ENCODE results near the gene ZCCHC24.

Gene ZCCHC24

GRCh38 chr10:79430936-79431335 is 14.5 kb downstream of the ZCCHC24 start:
- no peak for DNase-seq

GRCh38 chr10:79430325-79430905 is 15.0 kb downstream of the ZCCHC24 start:
- no peak for DNase-seq

GRCh38 chr10:79429751-79430150 is 15.7 kb downstream of the ZCCHC24 start:
- no peak for DNase-seq

DNA sequence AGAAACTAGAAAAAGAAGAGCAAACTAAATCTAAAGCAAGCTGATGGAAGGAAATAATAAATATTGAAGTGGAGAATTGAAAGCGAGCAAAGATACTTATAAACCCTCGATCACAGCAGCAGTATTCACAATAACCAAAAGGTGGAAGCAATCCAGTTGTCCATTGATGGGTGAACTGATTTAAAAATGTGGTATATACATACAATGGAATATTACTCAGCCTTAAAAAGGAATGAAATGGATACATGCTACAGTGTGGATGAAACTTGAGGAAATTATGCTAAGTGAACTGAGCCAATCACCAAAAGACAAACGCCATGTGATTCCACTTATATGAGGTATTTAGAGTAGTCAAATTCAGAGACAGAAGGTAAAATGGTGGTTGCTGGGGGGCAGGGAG is 17.5 kb downstream of the ZCCHC24 start:
- no peak for DNase-seq

- DNase-seq: no peak
Observed at GRCh38 chr10:79425074-79425532, 20.3 kb downstream of the ZCCHC24 start.

GRCh38 chr10:79424221-79425073 is 21.0 kb downstream of the ZCCHC24 start:
- no peak for DNase-seq

DNA sequence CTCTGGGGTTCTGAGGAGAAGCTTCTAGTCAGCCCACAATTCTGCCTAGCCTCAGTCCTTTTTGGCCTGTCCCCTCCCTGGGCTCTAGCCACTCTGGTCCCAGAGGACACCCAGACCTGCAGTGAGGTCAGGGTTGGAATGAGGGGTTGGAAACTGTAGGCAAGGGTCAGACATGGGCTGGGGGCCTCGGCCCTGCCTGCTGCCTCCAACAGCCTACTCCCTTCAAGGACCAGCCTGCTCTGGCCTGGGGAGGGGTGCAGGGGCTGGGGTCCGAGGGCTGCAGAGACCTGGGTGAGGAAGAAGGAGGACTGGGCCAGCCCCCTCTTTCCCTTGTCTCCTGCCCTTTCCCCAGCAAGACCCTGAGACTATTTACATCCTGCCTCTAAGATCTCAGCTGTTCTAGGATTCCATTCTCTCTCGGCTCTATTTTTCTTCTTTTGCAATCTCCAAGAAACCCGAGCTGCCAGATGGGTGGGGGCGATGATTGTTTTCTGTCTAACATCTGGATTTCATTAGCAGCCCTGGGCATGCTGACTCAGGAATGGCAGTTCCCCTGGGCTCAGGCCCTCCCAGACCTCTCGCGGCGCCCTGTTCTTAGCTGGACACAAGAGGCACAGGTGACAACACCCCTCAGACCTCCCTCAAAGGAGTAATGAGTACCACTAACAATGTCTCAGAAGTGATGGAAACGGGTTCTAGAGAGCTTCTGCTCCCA is 23.1 kb downstream of the ZCCHC24 start:
- no peak for DNase-seq

DNA sequence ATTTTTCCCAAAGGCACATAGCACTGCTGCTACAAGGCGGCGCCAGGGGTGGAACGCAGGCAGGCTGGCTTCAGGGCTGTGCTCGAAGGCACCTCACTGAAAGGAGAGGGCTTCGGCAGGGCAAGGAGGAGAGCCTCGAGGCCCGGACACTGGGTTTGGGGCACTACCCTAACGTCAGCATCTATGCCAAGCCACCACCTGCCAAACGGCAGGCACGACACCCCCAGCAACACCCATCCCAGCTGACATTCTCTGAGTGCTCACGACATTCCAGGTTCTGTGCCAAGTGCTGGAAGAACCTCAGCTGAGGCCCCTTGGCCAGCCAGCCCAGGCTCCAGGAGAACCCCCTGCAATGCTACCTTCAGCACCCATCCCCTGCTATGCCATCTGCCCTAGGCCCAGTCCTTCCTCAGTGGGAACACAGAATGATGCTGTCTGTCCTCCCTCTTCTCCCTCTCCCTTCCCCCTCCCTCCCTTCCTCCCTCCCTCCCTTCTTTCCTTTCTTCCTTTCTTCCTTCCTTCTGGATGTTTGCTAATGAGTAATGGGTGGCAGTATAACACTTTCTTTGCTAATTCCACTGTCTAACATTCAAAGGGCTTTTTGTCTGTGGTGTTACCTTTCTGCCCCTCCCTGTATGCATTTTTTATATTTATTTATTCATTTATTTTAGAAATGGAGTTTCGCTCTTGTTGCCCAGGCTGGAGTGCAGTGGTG is 24.3 kb downstream of the ZCCHC24 start:
- no peak for DNase-seq

GRCh38 chr10:79418886-79419595 is 26.4 kb downstream of the ZCCHC24 start:
- DNase-seq: no peak

DNA sequence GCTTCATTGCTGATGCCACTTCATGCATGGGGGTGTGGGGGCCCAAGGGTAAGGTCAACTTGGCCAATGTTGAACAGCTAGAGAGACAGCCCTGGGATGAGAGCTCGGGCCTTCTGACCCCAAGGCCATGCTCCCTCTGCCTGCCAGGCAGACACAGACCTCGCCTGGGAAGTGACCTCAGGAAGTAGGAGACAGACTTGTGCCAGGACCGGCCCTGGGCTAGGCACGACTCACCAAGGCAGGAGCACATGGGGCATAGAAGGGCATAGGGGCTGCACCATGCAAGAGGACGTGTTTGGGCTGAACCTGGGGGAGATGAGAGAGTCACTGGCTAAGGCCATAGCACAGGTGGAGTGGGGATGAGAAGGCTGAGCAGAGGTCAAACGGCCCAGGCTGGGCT is 27.1 kb downstream of the ZCCHC24 start:
- DNase-seq: no peak

DNA sequence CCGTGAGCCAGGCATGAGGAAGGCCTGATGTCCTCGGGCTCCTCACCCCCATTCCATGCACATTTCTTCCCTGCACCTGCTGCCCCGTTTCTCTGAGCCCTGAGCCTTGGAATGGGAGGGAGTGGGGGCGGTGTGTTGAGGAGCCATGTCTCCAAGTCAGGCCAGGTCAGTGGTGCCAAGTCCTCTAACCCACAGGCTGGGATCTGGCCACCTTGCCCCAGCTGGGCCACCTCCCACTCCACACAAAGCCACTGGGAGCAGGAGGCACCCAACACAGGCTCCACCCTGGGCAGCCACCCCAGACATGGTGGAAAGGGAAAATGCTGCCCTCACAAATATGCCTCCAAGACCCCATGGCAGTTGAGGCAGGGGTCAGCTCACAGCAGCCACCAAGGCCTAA is 27.7 kb downstream of the ZCCHC24 start:
- no peak for DNase-seq

DNA sequence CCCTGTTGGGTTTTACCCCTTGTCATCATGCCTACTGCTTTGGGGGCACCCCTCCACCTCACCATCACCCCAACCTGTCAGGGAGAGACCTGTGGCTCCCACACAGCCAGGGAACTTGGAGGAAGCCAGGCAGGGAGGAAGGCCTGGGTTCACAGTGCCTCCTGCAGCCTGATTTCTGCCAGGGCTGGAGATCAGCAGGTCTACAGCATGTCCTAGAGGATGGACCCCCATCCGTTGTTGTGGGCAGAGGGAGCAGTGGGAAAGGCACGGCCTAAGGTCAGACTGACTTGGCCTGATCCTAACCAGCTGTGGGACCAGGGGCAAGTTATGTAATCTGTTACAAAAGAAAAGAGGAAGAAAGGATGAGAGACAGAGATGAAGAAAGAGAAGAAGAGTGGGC is 28.2 kb downstream of the ZCCHC24 start:
- DNase-seq: no peak

- no peak for DNase-seq
Observed at GRCh38 chr10:79416578-79417255, 28.7 kb downstream of the ZCCHC24 start.

DNA sequence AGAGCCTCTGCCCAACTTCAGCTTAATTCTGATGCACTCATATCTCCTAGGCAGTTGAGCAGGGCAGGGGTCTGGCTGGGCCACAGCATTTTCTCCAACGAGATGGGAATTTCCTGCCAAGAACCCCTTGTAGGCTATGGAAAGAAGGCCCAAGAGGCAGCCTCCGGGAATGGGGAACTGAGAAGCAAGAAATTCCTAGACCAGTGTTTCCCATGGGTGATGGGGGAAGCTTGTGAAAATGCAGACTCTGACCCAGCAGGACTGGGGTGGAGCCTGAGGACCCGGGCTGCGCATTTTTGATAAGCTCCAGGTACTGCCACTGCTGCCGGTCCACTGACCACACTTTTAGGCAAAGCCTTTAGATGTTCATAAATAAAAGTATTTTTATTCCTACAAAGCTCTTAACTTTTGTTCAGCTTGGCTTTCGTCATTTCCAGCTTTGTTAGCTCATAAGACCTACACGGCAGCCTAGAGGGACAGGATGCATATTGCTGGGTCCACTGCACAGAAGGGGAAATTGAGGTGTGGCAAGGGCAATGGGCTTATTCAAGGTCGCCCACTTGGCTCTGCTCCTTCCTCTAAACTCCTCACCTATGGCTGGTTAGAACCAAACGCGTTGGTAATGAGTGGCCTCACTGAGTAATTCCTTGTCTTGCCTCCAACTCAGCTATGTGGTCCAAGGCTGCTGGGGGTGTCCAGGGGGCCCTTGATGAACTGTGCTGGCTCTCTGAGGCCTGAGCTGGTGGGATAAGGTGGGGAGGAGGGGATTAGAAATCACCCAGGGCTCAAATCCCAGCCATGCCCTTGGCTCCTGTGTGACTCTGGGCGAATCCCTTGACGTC is 29.5 kb downstream of the ZCCHC24 start:
- DNase-seq: no peak

DNA sequence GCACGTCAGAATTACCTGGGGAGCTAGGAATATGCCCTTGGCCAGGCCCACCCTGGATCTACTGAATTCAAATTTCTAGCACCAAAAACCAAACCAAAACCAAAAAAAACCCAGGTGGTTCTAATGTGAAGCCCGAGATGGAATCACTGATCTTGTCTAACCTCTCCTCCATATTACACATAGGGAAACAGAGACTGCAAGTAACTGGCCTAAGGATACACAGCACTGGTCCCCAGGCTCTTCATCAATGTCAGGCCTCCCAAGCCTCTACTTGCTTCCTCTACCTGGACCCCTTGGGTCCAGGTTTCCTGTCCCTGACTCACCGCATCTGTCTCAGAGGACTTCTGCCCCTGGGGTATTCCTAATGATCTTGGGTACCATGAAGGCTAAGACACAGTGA is 30.7 kb downstream of the ZCCHC24 start:
- DNase-seq: no peak

DNA sequence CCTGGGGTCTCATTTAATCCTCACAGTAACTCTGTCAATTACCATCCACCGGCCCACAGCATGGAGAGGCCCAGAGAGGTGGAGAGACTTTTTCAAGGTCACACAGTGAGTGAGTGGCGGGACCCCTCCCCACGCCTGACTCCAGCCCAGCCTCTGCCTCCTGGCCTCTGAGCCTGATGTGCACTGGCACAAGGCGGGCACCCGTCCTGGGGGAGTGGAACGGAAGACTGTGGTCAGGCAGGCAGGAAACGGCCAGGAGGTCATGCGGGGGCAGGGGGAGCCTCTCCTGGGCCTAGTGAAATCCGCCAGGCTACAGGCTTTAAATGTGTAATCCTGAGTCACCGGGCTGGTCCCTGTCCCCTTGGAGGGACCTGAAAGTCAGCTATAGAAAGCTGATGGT is 32.2 kb downstream of the ZCCHC24 start:
- no peak for DNase-seq

GRCh38 chr10:79412516-79412915 is 32.9 kb downstream of the ZCCHC24 start:
- no peak for DNase-seq

DNA sequence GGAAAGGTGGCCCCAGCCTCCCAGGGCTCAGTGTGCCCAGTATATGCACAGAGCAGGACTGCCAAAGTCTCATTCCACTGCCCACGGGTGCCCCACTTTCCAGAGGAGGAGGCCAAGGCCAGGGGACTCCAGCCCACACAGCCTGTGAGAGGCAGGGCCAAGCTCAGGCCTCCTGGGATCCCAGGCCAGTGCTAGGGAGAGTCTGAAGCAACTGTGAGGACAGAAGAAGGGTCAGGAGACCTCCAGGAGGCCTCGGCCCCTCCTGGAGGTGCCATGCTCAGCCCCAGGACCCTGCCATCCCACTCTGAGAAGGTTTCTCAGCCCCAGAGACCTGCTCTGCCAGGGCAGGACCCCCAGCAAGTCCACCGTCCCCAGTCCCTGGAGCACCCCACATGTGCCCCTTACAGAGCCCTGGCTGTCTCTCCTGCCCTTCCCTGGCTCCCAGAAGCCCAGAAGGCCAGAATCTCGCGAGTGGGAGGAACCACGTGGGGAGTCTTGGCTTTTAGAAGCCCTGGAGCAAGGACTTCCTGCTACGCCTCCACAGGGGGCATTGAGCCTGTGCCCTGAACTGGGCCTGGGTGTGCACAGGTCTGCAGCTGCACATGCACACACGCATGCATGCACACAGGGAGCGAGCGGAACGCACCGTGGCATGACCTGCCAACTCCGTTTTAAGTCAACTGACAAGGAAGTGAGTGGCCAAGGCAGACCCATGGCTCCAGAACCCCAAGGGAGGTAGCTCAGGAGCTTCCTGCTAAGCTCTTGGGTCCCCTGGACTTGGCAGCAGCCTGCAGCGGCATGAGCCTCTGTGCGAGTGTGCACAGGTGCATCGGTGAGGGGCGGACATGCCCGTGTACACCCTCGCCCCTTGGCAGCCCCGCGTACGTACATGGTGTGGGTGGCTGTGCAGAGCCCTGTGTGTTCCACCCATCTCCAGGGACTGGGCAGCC is 33.6 kb downstream of the ZCCHC24 start:
- DNase-seq: no peak

GRCh38 chr10:79410315-79411094 is 34.9 kb downstream of the ZCCHC24 start:
- no peak for DNase-seq
